GM18502 (cell line): Measurements from ENCODE around the gene EVI2A.
"Not testable (repeated sequence)": the region's sequence is repeated elsewhere in the genome, so short reads cannot be mapped to it uniquely, and the experiment has no call there.

Experiments
- ATAC-seq: cut with Tn5 transposase; IDR thresholded peaks from one replicate; pipeline ENCODE4 v1.9.1; 2021; ENCODE audit warnings: mild to moderate bottlenecking; ENCODE audit not compliant: unreplicated experiment, poor library complexity

EVI2A gene

GRCh38 chr17:31321481-31321880 is at the start of gene EVI2A:
Gene EVI2A (minus strand): TSS chr17:31321622. CDS start chr17:31319013, 2,609 bp downstream.
- ATAC-seq = peak; percentile 52

- ATAC-seq = no peak
Measured at GRCh38 chr17:31369266-31369665, 47.8 kb upstream of the EVI2A start.

- no peak for ATAC-seq
Measured at GRCh38 chr17:31366088-31366487, 44.7 kb upstream of the EVI2A start.

GRCh38 chr17:31364012-31364411 is 42.6 kb upstream of the EVI2A start:
- ATAC-seq = no peak

GRCh38 chr17:31357839-31358394 is 36.5 kb upstream of the EVI2A start:
- ATAC-seq = no peak

DNA sequence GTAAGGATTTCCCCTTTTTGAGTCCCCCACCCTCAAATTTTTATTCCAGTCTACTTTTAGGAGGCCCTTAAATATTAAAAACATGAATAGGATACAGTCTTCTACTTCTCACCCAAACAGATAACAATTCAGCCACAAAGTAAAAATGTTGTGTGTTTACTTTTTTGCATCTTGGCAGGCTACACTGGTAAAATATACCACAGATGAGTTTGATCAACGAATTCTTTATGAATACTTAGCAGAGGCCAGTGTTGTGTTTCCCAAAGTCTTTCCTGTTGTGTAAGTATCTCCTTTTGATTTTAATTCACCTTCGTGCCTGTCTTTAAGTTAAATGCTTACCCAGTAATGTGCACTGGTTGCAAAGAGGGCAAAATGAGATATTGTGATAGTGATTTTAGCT is 35.7 kb upstream of the EVI2A start:
- ATAC-seq = no peak

- ATAC-seq = no peak
Measured at GRCh38 chr17:31355935-31356334, 34.5 kb upstream of the EVI2A start.

- no peak for ATAC-seq
Measured at GRCh38 chr17:31349454-31349853, 28.0 kb upstream of the EVI2A start.

DNA sequence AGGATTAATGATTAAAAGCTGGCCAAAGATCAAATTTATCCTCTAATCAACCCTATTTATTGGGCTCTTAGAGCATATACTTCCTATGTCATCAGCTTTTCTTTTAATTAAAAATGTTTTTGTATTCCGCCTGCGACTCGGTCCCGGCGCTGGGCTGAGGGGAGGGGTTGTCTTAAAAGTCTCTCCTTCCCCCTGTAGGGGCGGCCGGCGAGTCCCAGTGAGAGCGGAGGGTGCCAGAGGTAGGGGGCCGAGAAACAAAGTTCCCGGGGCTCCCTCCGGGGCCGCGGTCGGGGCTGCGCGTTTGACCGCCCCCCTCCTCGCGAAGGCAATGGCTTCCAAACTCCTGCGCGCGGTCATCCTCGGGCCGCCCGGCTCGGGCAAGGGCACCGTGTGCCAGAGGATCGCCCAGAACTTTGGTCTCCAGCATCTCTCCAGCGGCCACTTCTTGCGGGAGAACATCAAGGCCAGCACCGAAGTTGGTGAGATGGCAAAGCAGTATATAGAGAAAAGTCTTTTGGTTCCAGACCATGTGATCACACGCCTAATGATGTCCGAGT is 23.8 kb upstream of the EVI2A start:
- not testable (repeated sequence) for ATAC-seq

- ATAC-seq = no peak
Measured at GRCh38 chr17:31339906-31340661, 18.7 kb upstream of the EVI2A start.

- ATAC-seq = no peak
Measured at GRCh38 chr17:31329221-31329620, 7.8 kb upstream of the EVI2A start.

GRCh38 chr17:31328160-31328535 is 6.7 kb upstream of the EVI2A start:
- ATAC-seq = no peak

DNA sequence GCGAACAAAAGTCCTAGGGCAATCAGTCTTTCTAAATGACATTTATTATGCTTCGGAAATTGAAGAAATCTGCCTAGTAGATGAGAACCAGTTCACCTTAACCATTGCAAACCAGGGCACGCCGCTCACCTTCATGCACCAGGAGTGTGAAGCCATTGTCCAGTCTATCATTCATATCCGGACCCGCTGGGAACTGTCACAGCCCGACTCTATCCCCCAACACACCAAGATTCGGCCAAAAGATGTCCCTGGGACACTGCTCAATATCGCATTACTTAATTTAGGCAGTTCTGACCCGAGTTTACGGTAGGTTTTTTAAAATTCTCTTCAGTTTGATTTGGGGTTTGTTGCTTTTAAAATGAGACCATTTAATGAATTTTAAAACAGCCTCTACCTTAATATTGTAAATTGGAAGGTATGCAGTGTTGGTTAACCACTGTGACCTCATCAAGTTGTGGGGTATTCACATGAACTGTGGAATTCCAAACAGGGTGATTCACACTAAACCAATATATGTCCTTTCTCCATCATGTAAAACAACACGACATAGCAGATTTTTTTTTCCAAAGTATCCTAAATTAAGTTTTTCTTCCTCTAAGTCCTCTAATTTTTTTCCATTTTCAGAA is 6.2 kb upstream of the EVI2A start:
- no peak for ATAC-seq

GRCh38 chr17:31323551-31323950 is 2.1 kb upstream of the EVI2A start:
- no peak for ATAC-seq

DNA sequence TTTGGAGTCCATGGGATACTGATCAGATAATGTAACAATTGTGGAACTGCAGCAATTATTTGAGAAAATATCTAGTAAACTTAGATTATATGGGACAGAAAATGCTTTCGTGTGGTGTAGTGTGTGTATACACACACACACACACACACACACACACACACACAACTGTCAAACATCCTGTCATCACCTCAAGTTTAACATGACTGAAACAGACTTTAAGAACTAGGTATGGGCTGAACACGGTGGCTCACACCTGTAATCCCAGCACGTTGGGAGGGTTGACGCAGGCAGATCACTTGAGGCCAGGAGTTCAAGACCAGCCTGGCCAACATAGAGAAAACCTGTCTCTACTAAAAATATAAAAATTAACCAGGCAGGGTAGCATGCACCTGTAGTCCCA is 544 bp upstream of the EVI2A start:
- ATAC-seq = no peak

DNA sequence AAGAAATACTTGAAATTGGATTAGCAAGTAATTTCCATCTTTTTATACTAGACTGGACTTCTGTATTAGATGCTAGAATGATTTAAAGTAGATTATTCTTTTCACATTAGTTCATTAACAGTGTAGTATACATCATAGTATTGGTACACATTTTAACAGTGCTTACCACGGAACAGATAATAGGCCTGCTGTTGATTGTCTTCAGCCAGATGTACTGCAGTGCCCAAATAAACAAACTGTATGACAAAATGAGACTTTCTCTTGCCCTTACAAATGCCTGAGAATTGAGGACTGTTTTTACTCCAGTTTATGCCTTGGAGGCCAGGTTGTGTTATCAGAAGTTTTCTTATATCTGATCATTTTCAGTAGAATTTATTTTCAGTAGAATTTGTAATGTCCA is 631 bp downstream of the EVI2A start:
- no peak for ATAC-seq

- no peak for ATAC-seq
Measured at GRCh38 chr17:31320241-31320640, 1.2 kb downstream of the EVI2A start.

- no peak for ATAC-seq
Measured at GRCh38 chr17:31318851-31319661, 2.4 kb downstream of the EVI2A start.

DNA sequence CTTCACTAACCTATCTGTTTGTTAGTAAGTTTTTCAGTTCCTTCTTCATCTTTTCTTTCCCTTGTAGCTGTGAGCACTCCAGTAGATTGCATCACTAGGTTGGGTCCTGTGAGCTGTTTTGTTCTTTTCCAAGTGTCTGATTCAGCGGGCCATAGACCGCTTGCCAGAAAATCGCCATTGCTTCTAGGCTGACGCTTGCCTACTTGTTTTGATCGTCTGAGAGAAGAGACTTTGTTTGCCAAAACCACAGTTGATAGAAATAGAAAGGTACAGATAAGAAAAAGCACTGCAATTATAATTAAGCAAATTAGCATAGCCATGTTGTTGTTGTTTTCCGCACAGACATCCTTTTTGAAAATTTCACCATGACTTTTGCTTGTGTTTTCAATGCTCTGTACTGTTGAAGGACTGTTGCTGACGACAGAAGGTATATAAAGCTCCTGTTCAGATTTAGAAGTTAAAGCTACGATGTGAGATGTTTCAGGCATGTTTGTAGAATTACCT is 3.1 kb downstream of the EVI2A start:
- no peak for ATAC-seq

GRCh38 chr17:31314782-31315100 is 6.7 kb downstream of the EVI2A start:
- ATAC-seq = no peak
